ENCODE results near the gene ATP6V0D1. TPM values are rescaled to one million over a fixed set of nuclear protein-coding genes. Genes with fewer than 3 reads are reported as not detected.
"Not testable (repeated sequence)": the region's sequence is repeated elsewhere in the genome, so short reads cannot be mapped to it uniquely, and the experiment has no call there.

ATP6V0D1 gene
- total RNA-seq, 1 donor from 2014 or later, result 74.5 TPM

GRCh38 chr16:67504031-67505021 is 23.4 kb upstream of the ATP6V0D1 start:
- H3K4me3 Mint-ChIP-seq, result peak overlapping the region; percentile 48
- intact Hi-C loops (cut with micrococcal nuclease), result no loop called here
- no peak for TF ChIP-seq CTCF (IDR thresholded peaks at IDR 0.05)
- H3K4me1 Mint-ChIP-seq, result peaks cover 45% of the 10 kb centered on the region
- peak overlapping the region; percentile 88 for H3K27ac Mint-ChIP-seq
- DNase-seq, result no peak
- H3K36me3 Mint-ChIP-seq (ENCODE audit: low read depth), result peaks cover 12% of the 10 kb centered on the region
- ChIA-PET POLR2A (interaction anchor here (0.6 to 1.4 kb wide), 3 partner anchors 9 to 16 kb away, joined by 3 to 7 read pairs (median 5); no protein-coding TSS in a partner anchor), CTCF (interaction anchor here (1.3 to 1.7 kb wide), 2 partner anchors 10 kb away, joined by 3 to 4 read pairs; no protein-coding TSS in a partner anchor)
- no peaks in the 10 kb centered on the region for H3K9me3 Mint-ChIP-seq
- ATAC-seq (ENCODE audit: low read depth), result peak; percentile 81
- H3K27me3 Mint-ChIP-seq, result no peaks in the 10 kb centered on the region

- H3K36me3 Mint-ChIP-seq (ENCODE audit: low read depth), result peaks cover 23% of the 10 kb centered on the region
- no peak for ATAC-seq (ENCODE audit: low read depth)
- CTCF ChIA-PET, result interaction anchor here (1.2 to 14.6 kb wide), 2 partner anchors 17 to 170 kb away, joined by 3 to 298 read pairs; no protein-coding TSS in a partner anchor
- DNase-seq, result no peak
- no peak overlapping the region for H3K27ac Mint-ChIP-seq
- H3K4me3 Mint-ChIP-seq, result no peak overlapping the region
- H3K4me1 Mint-ChIP-seq, result peaks cover 28% of the 10 kb centered on the region
- H3K9me3 Mint-ChIP-seq, result no peaks in the 10 kb centered on the region
- no peak for TF ChIP-seq CTCF (IDR thresholded peaks at IDR 0.05)
- no peaks in the 10 kb centered on the region for H3K27me3 Mint-ChIP-seq
- intact Hi-C loops (cut with micrococcal nuclease), result no loop called here
- POLR2A ChIA-PET, result interaction anchor here (0.8 kb wide), 1 partner anchor 18 kb away, joined by 5 read pairs; no protein-coding TSS in a partner anchor
Observed at GRCh38 chr16:67499106-67499505, 18.1 kb upstream of the ATP6V0D1 start.

- POLR2A ChIA-PET, result interaction anchor here (0.6 to 7.5 kb wide), 12 partner anchors 9 to 1850 kb away, joined by 3 to 98 read pairs (median 5); partner anchors contain the start of genes ATP6V0D1 and CTCF
- no peaks in the 10 kb centered on the region for H3K9me3 Mint-ChIP-seq
- H3K4me3 Mint-ChIP-seq, result peak overlapping the region; percentile 61
- intact Hi-C loops (cut with micrococcal nuclease), result loop anchor here (5.0 kb wide), 1 partner anchor 552 kb away; no protein-coding TSS in a partner anchor
- ATAC-seq (ENCODE audit: low read depth) (no peak), DNase-seq (no peak)
- H3K4me1 Mint-ChIP-seq, result peaks cover 77% of the 10 kb centered on the region
- no peak for TF ChIP-seq CTCF (IDR thresholded peaks at IDR 0.05)
- H3K27ac Mint-ChIP-seq, result peak overlapping the region; percentile 89
- H3K27me3 Mint-ChIP-seq, result no peaks in the 10 kb centered on the region
- H3K36me3 Mint-ChIP-seq (ENCODE audit: low read depth), result peaks cover 13% of the 10 kb centered on the region
- CTCF ChIA-PET, result interaction anchor here (0.7 to 14.6 kb wide), 6 partner anchors 10 to 550 kb away, joined by 3 to 298 read pairs (median 8); partner anchors contain the start of genes ATP6V0D1 and CARMIL2
Observed at GRCh38 chr16:67490335-67491096, 9.6 kb upstream of the ATP6V0D1 start.

- H3K4me1 Mint-ChIP-seq, result peaks cover 80% of the 10 kb centered on the region
- ChIA-PET POLR2A (interaction anchor here (0.7 to 7.5 kb wide), 15 partner anchors 9 to 728 kb away, joined by 3 to 98 read pairs (median 6); partner anchors contain the start of genes ATP6V0D1, CARMIL2, CTCF and FHOD1), CTCF (interaction anchor here (0.7 to 14.6 kb wide), 5 partner anchors 9 to 151 kb away, joined by 3 to 298 read pairs (median 8); partner anchors contain the start of genes ATP6V0D1 and CTCF)
- no peak for ATAC-seq (ENCODE audit: low read depth)
- no peaks in the 10 kb centered on the region for H3K27me3 Mint-ChIP-seq
- intact Hi-C loops (cut with micrococcal nuclease), result loop anchor here (1.0 to 10.0 kb wide), 7 partner anchors 8 to 745 kb away; partner anchors contain the start of genes ATP6V0D1, CTCF, ESRP2 and RANBP10
- no peak for DNase-seq
- no peak for TF ChIP-seq CTCF (IDR thresholded peaks at IDR 0.05)
- H3K36me3 Mint-ChIP-seq (ENCODE audit: low read depth), result peaks cover 19% of the 10 kb centered on the region
- peak overlapping the region; percentile 61 for H3K4me3 Mint-ChIP-seq
- peak overlapping the region; percentile 89 for H3K27ac Mint-ChIP-seq
- no peaks in the 10 kb centered on the region for H3K9me3 Mint-ChIP-seq
Observed at GRCh38 chr16:67489401-67490083, 8.6 kb upstream of the ATP6V0D1 start.

- intact Hi-C loops (cut with micrococcal nuclease), result loop anchor here (10.0 kb wide), 1 partner anchor 747 kb away; the partner anchor contains the start of gene ESRP2
Observed at GRCh38 chr16:67487561-67487960, 6.6 kb upstream of the ATP6V0D1 start.

More at GRCh38 chr16:67487561-67487960, 6.6 kb upstream of the ATP6V0D1 start:
- peaks cover 80% of the 10 kb centered on the region for H3K4me1 Mint-ChIP-seq
- not testable (repeated sequence) for H3K4me3 Mint-ChIP-seq; DNase-seq; ATAC-seq (ENCODE audit: low read depth); H3K9me3 Mint-ChIP-seq; H3K27me3 Mint-ChIP-seq
- ChIA-PET POLR2A (interaction anchor here (0.6 to 1.8 kb wide), 4 partner anchors 29 to 327 kb away, joined by 4 to 9 read pairs (median 5); no protein-coding TSS in a partner anchor), CTCF (interaction anchor here (0.5 to 14.6 kb wide), 2 partner anchors 29 to 524 kb away, joined by 6 to 298 read pairs; no protein-coding TSS in a partner anchor)
- H3K27ac Mint-ChIP-seq, result peak overlapping the region; percentile 89
- H3K36me3 Mint-ChIP-seq (ENCODE audit: low read depth), result peaks cover 23% of the 10 kb centered on the region
